HG03378 (cell line): Measurements from ENCODE around the gene CUEDC2.

Source experiments
- ATAC-seq: cut with Tn5 transposase; IDR thresholded peaks from one replicate; pipeline ENCODE4 v1.9.1; 2021; ENCODE audit warnings: mild to moderate bottlenecking, moderate library complexity; ENCODE audit not compliant: unreplicated experiment

Gene CUEDC2

DNA sequence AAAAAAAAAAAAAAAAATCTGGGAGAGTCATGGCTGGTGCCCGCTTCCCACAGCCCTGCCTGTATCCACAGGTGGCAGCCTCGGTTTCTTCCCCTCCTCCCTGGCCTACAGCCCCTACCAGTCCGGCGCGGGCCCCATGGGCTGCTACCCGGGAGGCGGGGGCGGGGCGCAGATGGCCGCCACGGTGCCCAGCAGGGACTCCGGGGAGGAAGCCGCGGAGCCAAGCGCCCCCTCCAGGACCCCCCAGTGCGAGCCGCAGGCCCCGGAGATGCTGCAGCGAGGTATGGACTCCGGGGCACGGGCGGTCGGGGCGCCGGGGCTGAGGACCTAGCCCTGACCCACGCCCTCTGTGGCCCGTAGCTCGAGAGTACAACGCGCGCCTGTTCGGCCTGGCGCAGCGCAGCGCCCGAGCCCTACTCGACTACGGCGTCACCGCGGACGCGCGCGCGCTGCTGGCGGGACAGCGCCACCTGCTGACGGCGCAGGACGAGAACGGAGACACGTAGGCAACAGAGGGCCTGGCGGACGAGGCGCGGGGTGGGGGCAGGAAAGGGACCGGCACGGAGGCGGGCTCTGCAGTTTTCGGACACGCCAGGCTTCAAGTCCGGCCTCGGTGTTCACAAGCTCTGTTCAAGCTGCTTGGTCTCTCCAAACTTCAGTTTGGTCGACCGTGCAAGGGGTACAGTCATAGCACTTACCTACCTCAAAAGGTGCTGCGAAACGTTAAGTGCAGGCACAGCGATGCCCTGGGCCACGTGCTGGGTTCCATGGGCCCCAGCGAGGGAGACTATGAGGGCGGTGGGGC is 33.0 kb downstream of the CUEDC2 start:
- peak; percentile 29 for ATAC-seq

DNA sequence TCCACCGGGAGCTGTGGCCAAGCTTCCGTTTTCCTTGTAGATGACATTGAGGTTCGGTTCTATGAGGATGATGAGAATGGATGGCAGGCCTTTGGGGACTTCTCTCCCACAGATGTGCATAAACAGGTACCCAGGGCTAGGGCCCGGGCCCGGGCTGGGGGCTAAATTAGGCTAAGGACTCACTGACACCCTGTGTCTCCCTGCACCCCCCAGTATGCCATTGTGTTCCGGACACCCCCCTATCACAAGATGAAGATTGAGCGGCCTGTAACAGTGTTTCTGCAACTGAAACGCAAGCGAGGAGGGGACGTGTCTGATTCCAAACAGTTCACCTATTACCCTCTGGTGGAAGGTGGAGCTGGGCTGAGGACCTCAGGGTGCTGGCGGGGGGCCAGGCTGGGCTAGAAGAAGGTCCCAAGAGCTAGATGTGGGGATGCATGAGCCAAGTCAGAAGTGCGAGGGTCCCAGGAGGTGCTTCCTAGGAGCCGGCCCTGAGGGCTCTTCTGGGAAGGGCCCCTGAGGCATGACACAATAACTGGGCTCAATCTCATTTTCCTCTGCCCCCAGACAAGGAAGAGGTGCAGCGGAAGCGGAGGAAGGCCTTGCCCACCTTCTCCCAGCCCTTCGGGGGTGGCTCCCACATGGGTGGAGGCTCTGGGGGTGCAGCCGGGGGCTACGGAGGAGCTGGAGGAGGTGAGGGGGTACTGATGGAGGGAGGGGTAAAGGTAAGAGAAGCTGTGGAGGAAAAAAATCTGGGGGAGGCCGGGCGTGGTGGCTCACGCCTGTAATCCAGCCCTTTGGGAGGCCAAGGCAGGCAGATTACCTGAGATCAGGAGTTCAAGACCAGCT is 34.0 kb downstream of the CUEDC2 start:
- ATAC-seq, result no peak

DNA sequence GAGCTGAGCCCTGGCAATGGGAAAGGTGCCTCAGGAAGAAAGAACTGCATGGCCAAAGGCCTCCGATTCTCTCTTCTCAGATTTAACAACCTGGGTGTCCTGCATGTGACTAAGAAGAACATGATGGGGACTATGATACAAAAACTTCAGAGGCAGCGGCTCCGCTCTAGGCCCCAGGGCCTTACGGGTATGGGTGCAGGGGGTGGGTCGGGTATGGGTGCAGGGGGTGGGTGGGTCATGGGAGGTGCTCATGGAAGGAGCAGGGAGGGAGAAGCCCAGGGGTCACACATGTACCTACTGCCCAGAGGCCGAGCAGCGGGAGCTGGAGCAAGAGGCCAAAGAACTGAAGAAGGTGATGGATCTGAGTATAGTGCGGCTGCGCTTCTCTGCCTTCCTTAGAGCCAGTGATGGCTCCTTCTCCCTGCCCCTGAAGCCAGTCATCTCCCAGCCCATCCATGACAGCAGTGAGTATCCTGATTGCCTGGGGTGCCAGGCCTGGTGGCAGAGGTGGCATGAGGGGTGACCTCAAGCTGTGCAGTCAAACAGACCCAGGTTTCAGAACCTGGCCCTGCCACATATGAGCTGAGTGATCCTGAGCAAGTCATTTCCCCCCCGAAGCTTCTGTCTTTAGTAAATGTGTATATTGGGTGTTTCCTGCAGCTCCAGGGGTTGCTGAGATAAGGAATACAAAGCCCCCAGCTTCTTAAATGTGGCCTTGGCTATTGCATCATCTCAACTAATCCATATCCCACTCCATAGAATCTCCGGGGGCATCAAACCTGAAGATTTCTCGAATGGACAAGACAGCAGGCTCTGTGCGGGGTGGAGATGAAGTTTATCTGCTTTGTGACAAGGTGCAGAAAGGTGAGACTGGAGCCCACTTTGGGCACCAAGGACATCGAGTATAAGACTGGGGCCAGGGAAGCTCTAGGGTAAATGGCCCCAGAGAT is 34.9 kb downstream of the CUEDC2 start:
- ATAC-seq, result no peak

DNA sequence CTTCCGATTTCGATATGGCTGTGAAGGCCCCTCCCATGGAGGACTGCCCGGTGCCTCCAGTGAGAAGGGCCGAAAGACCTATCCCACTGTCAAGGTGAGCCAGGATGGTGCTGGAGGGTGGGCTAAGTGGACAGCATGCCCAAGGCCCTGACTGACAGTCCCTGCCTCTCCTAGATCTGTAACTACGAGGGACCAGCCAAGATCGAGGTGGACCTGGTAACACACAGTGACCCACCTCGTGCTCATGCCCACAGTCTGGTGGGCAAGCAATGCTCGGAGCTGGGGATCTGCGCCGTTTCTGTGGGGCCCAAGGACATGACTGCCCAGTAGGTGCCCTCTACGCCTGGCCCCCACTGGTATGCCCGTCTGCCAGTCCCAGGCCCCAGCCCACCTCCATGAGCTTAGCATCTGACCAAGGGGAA is 35.6 kb downstream of the CUEDC2 start:
- ATAC-seq, result no peak

DNA sequence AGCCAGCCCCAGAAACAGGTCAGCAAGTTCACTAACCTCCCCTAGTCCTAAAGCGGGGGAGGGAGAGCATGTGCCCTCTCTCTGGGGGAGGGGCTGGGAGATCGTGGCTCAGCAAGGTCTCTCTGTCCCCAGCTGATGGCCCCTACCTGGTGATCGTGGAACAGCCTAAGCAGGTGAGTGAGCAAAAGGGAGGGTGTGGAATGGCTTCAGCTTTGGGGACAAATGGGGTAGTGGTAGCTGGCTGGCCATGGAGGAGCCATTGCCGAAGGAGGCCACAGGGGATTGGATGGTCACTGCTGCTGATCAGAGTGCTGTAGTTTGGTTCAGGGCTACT is 36.1 kb downstream of the CUEDC2 start:
- no peak for ATAC-seq

DNA sequence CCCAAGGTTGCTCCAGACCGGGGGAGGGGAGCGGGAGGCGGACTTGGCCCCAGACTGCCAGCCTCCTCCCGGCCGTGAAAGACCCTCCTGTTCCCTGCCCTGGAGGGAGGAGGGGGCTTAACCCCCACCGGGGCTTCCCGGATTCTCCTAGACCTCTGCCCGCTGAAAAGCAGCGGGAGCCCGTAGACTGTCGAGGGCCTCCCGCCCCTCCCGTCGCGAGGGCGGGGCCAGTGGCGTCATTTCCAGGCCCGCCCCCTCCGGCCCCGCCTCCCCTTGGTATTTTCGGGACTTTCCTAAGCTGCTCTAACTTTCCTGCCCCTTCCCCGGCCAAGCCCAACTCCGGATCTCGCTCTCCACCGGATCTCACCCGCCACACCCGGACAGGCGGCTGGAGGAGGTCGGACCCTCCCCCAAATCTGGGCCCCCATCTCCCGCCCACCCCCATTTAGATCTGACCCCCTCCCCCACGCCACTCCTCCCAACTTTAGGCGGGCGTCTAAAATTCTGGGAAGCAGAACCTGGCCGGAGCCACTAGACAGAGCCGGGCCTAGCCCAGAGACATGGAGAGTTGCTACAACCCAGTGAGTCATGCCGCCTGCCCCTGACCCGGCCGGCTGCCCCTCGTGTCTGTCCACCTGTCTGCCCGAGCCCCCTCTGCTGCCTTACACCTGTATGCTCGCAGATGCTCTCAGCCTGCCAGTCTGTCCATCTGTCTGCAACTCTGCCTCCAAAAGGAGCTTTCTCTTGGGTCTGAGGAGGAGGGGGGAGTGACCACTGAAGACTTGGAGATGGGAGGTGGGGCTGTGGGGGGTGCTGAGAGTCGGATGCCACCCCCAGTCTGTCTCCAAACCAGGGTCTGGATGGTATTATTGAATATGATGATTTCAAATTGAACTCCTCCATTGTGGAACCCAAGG is 36.7 kb downstream of the CUEDC2 start, which contains the start of gene NFKB2:
Gene NFKB2 (plus strand): TSS at position 306 of the 917 bp plus-strand sequence. CDS start 255 bp downstream, at position 561.
- ATAC-seq, result no peak

DNA sequence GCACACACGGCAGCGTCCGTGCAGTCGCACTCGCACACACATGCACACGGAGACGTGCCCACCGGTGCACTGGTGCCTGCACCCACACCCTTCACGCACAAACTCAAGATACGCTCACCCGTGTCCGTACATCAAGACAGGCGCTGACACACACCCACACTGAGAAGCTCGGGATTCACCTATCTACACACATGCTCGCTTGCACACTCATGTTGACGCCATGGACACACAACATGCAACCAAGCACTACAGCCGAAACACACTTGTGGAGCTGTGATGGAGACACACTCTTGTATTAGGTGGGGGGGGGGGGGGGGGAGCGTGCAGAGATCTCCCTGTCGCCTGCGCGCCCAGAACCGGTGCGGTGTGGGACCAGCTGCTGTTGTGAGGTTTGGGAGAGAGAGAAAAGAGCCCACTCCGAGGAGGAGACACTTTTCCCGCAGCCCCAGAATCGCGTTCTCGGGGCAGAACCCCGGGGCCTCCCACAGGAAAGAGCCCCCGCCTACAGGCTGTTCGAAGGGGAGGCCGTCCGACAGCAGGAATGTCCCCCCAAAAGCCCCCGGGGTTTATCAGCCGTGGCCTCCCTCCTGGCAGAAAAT is 37.5 kb downstream of the CUEDC2 start:
- no peak for ATAC-seq

DNA sequence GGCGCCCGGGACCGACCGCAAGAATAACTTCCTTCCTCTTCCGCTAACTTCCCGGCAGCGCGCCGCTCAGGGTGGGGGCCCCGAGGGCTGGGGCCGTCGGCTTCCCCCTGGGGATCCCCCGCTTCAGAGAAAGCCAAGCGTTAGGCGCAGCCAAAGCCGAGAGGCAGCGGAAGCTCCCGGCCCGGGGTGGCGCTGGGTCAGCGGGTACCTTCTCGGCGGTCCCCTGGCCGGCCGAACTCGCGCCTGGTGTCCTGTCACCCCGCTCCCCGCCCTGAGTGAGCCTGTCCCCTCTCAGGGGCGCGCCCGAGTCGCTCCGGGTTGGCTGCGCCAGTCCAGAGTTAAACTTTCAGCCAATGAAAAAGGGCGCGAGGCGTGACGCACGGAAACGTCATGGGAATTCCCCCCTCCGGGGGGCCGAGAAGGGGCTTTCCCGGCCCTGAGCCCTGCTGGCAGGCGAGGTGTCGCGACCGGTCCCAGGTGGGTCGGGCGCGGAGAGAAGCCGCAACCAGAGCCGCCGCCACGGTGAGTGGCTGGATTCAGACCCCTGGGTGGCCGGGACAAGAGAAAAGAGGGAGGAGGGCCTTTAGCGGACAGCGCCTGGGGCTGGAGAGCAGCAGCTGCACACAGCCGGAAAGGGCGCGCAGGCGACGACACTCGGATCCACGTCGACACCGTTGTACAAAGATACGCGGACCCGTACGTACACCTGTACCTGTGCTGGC is 38.1 kb downstream of the CUEDC2 start:
- ATAC-seq, result peak; percentile 75

DNA sequence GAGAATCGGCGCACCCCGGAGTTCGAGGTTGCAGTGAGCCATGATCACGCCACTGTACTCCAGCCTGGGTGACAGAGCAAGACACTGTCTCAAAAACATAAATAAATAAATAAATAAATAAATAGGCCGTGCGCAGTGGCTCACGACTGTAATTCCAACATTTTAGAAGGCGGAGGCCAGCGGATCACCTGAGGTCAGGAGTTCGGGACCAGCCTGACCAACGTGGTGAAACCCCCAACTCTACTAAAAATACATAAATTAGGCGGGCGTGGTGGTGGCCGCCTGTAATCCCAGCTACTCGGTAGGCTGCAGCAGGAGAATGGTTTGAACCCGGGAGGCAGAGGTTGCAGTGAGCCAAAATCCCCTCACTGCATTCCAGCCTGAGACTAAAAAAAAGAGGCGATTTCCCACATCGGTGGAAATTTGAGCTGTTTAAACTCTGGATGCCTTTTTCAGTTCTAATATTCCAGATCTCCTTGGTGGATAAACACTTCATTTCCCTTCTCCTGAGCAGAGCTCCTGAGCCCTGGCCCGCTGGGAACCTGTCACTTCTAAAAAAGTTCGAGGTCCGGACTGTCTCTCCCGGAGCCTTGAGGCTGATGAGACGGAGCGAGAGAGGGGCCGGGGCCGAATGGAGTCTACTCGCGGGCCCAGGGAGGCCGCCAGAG is 38.8 kb downstream of the CUEDC2 start:
- no peak for ATAC-seq

DNA sequence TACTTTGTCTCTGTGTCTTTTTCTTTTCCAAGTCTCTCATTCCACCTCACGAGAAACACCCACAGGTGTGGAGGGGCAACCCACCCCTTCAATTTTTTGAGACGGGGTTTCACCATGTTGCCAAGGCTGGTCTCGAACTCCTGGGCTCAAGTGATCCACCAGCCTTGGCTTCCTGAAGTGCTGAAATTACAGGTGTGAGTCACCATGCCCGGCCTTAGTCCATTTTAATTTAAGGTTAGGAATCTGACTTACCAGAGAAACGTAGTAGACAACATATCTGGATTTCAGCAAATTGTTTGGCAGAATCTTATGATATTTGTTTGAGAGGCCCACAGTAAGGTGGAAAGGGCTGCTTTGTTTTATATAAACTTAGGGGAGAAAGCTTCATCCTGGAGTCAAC is 40.1 kb downstream of the CUEDC2 start:
- ATAC-seq, result no peak

DNA sequence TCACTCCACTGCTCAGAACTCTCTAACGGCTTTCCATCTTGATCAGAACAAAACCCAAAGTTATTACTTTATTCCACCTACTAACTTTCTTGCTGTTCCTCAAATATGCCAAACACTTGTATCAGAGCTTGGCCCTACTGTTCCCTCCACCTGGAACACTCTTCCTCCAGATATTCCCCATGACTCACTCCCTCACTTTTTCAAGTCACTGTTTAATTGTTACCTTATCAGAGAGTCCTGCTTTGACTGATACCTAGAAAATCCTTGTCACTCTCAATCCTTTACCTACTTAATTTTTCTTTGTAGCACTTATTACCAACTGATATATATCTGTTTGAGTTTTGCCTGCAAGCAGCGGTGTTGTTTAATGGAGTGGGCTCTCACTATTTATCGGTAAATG is 42.5 kb downstream of the CUEDC2 start:
- ATAC-seq, result no peak

DNA sequence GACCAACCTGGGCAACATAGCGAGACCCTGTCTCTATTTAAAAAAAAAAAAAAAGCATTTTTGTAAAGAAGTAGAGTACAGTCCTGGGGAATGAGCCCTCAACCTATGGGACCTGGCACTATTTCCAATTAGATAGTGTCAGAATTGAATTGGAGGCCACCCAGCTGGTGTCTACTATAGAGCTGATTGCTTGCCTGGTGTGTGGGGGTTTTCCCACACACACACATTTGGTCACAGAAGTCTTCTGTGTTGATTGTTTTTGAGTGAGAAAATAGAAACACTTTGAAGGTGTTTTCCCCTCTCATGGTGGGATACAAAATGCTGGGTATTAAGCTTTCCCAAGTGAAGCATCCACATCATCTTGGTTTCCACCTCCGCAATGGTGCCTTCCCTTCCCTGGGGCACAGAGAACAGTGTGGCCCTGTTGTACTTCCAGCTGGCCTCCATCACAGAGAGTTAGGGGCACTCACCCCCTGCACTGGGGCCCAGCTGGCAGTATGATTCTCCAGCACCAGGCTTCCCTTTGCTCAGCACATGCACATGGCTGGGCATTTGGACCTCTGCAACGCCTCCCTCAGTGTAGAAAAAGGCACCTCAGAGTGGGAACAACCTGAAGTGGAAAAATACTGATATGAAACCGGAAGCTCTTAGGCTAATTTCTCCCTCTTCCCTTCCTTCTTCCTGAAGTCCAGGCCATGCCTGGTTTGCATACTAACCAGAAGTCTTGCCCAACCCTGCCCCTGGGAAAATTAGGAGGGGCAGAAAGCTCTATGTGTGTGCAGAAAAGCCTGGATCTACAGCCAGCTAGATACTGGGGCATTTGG is 47.6 kb downstream of the CUEDC2 start:
- no peak for ATAC-seq

DNA sequence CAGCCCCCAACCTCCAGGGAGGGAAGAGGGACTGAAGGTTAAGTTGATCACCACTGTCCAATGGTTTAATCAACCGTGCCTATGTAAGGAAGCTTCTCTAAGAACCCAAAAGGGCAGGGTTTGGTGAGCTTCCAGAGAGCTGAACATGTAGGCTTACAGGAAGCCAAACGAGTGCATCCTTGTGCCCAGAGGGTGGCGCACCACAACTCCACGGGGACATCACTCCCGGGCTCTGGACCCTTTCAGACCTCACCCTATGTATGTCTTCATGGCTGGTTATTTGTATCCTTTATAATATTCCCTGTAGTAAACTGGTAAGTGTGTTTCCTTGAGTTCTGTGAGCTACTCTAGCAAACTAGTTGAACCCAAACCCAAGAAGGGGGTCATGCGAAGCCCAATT is 48.3 kb downstream of the CUEDC2 start:
- ATAC-seq, result no peak

DNA sequence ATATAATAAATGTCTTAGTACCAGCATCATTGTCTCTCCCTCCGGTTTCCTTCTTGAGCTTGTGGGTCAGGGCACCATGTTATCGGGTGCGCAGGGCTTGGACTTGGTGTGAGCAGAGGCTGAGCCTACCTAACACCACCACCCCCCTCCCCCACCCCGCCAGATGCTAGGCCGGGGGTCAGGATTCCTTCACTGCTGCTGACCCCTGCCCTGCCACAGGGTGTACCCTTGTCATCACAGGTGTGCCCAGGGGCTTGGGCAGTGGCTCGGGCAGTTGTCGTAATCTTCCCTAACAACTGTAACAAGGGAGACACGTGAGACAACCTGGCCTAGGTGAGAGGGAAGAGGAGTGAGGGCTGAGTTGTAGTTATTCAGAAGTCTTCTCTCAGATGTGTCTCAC is 49.5 kb downstream of the CUEDC2 start:
- no peak for ATAC-seq

DNA sequence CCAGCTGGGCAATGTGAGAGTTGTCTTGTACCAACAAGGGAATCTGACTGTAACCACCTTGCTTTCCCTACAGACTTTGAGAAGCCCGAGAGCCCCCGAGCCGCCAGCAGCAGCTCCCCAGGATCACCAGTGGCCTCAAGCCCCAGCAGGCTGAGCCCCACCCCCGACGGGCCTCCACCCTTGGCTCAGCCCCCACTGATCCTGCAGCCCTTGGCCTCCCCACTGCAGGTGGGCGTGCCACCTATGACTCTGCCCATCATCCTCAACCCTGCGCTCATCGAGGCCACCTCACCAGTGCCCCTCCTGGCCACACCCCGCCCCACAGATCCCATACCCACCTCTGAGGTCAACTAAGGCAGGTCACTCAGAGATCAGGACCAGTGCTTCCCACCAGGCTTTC is 50.4 kb downstream of the CUEDC2 start:
- ATAC-seq, result no peak

DNA sequence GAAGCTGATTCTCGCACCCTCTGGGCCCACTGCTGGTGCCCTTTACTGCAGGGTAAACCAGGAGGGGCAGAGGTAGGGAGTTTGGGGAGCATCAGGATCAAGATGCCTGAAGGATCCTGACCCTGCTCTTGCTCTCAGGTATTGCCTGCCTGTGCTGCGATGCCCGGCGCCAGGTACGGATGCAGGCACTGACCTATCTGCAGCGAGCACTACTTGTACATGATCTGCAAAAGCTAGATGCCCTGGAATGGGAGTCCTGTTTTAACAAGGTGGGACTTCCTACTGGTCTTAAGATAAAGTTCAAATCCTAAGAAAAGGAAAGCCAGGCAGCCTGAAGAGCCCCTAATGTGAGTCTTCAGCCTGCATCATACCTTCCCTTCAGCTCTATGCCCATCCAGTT is 53.0 kb downstream of the CUEDC2 start:
- ATAC-seq, result no peak

DNA sequence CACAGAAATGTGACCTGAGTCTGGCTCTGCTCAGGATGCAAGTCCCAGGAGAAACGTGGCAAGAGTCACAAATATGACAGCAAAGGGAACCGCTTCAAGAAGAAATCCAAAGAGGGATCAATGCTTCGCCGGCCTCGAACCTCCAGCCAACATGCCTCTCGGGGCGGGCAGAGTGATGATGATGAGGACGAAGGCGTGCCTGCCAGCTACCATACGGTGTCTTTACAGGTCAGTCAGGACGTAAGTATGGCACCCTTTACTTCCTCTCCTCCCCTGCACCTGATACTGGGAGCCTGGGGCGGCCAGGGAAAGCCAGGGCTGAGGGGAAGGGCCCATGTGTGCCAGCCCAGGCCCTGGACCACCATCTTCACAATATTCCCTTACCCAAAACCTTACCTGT is 55.5 kb downstream of the CUEDC2 start:
- ATAC-seq, result no peak

DNA sequence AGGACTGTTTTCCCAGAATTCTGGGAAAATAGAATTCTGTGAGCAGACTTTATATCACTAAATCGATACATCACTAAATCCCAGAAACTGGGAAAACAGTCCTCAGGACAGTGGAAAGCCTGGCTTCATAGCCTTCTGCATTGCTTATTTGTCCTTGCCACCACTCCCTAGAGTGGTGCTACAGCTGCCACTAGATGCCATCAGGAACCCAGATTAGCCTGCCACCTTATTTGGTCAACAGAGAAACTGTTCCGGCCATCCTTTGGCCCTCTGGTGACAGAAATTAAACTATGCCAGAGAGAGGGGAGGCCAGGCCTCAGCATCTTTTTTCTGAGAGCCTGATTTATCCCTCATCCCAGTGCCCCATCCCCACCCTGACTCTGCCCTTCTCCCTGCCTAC is 56.5 kb downstream of the CUEDC2 start:
- no peak for ATAC-seq
